ENCODE data around the gene KCNJ3.

The KCNJ3 gene

DNA sequence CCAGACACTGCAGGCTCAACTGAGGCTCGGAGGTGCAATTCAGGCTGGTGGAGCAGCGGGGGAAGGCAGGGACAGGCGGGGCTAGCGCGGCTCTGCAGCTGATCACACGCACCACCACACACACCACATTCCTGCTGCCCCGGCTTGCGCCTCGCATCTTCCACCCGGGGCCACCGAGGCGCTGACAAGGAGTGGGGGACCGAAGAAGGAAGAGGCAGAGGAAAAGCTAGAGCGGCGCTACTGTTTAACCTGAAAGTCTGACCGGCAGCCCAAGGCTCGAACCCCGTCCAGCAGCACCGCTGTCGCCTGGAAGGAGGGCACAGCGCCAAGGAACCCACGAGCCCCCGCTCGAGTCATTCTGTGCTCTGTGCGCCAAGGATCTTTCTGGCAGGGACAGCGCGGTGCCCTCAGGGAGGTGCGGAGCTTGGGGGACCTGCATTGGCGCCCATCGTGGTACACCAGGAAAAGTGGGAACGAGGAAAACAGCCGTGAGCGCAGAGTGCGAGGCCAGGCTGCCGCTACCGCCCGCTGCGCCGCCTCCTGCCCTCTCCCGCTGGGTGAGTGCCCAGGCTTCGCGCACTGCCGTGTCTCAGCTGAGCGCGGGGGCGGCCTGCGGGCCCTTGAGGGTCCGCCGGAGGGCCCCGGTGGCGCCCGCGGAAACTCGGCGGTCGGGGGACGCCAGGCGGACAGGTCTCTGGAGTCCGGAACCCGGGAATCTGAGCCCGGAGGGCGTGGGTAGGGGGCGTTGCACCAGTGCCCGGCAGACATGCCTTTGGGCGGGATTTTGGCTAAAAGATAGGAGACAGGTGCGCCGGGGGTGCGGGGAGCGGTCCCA lies 860 bp upstream of the KCNJ3 start (continued):
- TF ChIP-seq, protein P1, sequence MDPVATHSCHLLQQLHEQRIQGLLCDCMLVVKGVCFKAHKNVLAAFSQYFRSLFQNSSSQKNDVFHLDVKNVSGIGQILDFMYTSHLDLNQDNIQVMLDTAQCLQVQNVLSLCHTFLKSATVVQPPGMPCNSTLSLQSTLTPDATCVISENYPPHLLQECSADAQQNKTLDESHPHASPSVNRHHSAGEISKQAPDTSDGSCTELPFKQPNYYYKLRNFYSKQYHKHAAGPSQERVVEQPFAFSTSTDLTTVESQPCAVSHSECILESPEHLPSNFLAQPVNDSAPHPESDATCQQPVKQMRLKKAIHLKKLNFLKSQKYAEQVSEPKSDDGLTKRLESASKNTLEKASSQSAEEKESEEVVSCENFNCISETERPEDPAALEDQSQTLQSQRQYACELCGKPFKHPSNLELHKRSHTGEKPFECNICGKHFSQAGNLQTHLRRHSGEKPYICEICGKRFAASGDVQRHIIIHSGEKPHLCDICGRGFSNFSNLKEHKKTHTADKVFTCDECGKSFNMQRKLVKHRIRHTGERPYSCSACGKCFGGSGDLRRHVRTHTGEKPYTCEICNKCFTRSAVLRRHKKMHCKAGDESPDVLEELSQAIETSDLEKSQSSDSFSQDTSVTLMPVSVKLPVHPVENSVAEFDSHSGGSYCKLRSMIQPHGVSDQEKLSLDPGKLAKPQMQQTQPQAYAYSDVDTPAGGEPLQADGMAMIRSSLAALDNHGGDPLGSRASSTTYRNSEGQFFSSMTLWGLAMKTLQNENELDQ (tag by site-specific recombination; IDR thresholded peaks at IDR 0.05; ENCODE audit: low read depth), result no peak
- TF ChIP-seq SCRT1 (tag by site-specific recombination; IDR thresholded peaks at IDR 0.05; ENCODE audit: borderline replicate concordance) (no peak), ZNF701 (tag by site-specific recombination; IDR thresholded peaks at IDR 0.05) (no peak), ZNF132 (tag by site-specific recombination; IDR thresholded peaks at IDR 0.05; ENCODE audit: borderline replicate concordance) (no peak), ZNF274 (IDR thresholded peaks at IDR 0.05; ENCODE audit: low read length) (no peak), ZNF274 (tag by site-specific recombination; IDR thresholded peaks at IDR 0.05; ENCODE audit: borderline replicate concordance) (no peak), SETDB1 (IDR thresholded peaks at IDR 0.05; ENCODE audit: insufficient read length, low read length) (no peak), GFI1B (tag by site-specific recombination; IDR thresholded peaks at IDR 0.05) (no peak), YY1 (tag by site-specific recombination; IDR thresholded peaks at IDR 0.05) (no peak), TRIM28 (IDR thresholded peaks at IDR 0.05; ENCODE audit: borderline replicate concordance, low read length) (no peak), HOXA7 (CRISPR knock-in tag; IDR thresholded peaks at IDR 0.05; ENCODE audit: borderline replicate concordance) (no peak), SCRT2 (tag by site-specific recombination; IDR thresholded peaks at IDR 0.05) (no peak), ZNF544 (tag by site-specific recombination; IDR thresholded peaks at IDR 0.05) (no peak), ZBTB20 (tag by site-specific recombination; IDR thresholded peaks at IDR 0.05) (peak; percentile 40; the same call in 1 of the 2 replicates), ZBTB17 (tag by site-specific recombination; IDR thresholded peaks at IDR 0.05) (peak; percentile 81; the same call in 1 of the 2 replicates), ZNF560 (tag by site-specific recombination; IDR thresholded peaks at IDR 0.05; ENCODE audit: borderline replicate concordance) (no peak), ZNF596 (tag by site-specific recombination; IDR thresholded peaks at IDR 0.05) (no peak), KLF8 (tag by site-specific recombination; IDR thresholded peaks at IDR 0.05) (no peak), ZNF626 (tag by site-specific recombination; IDR thresholded peaks at IDR 0.05) (no peak), ZNF585B (tag by site-specific recombination; IDR thresholded peaks at IDR 0.05) (no peak), ZNF10 (tag by site-specific recombination; IDR thresholded peaks at IDR 0.05) (no peak), ZNF354C (tag by site-specific recombination; IDR thresholded peaks at IDR 0.05; ENCODE audit: borderline replicate concordance, low read depth) (no peak), ZNF211 (tag by site-specific recombination; IDR thresholded peaks at IDR 0.05; ENCODE audit: low read depth) (no peak), ZNF777 (tag by site-specific recombination; IDR thresholded peaks at IDR 0.05; ENCODE audit: borderline replicate concordance) (no peak), ZNF24 (tag by site-specific recombination; IDR thresholded peaks at IDR 0.05) (no peak), ZNF341 (tag by site-specific recombination; IDR thresholded peaks at IDR 0.05; ENCODE audit: low read depth) (no peak), HOXD13 (CRISPR knock-in tag; IDR thresholded peaks at IDR 0.05; ENCODE audit: borderline replicate concordance) (no peak), ZNF830 (tag by site-specific recombination; IDR thresholded peaks at IDR 0.05; ENCODE audit: low read depth) (no peak), ZNF423 (tag by site-specific recombination; IDR thresholded peaks at IDR 0.05) (no peak), ZBTB1 (tag by site-specific recombination; IDR thresholded peaks at IDR 0.05) (no peak), ZNF16 (tag by site-specific recombination; IDR thresholded peaks at IDR 0.05; ENCODE audit: low read depth) (no peak)
- TF ChIP-seq, protein P2, sequence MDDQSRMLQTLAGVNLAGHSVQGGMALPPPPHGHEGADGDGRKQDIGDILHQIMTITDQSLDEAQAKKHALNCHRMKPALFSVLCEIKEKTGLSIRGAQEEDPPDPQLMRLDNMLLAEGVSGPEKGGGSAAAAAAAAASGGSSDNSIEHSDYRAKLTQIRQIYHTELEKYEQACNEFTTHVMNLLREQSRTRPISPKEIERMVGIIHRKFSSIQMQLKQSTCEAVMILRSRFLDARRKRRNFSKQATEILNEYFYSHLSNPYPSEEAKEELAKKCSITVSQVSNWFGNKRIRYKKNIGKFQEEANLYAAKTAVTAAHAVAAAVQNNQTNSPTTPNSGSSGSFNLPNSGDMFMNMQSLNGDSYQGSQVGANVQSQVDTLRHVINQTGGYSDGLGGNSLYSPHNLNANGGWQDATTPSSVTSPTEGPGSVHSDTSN (CRISPR knock-in tag; IDR thresholded peaks at IDR 0.05), result 0 out of 2 replicates have a peak, but pooled peaks have one; percentile 39
- TF ChIP-seq, protein P3, sequence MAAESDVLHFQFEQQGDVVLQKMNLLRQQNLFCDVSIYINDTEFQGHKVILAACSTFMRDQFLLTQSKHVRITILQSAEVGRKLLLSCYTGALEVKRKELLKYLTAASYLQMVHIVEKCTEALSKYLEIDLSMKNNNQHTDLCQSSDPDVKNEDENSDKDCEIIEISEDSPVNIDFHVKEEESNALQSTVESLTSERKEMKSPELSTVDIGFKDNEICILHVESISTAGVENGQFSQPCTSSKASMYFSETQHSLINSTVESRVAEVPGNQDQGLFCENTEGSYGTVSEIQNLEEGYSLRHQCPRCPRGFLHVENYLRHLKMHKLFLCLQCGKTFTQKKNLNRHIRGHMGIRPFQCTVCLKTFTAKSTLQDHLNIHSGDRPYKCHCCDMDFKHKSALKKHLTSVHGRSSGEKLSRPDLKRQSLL (tag by site-specific recombination; IDR thresholded peaks at IDR 0.05), result no peak

All from HEK293 (cell line).